ENCODE results near the gene ANKMY1.
"Not testable (repeated sequence)": the region's sequence is repeated elsewhere in the genome, so short reads cannot be mapped to it uniquely, and the experiment has no call there.

ANKMY1 gene

DNA sequence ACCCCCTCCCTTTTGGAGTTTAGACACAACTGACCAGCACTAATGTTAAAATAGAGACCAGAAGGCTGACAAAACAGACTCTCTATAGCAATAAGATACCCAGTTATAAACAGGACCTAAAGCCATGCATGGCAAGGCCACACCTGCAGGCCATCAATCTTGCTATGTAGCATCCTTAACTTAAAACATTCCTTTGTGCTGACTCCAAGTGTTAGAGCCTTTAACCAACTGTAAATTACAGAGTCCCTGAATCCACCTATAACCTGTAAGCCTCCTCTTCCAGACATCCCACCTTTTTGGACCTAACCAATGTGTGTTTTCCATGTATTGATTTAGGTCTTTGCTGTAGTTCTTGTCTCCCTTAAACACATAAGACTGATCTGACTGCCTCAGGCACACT is 17.9 kb downstream of the ANKMY1 start:
- intact Hi-C loops (cut with DNase I; ENCODE audit: low total_unique reads): no loop called here
- no peak for DNase-seq
- Histone ChIP-seq H3K27me3 (no peaks in the 10 kb centered on the region), H3K4me3 (no peak overlapping the region), H3K36me3 (peaks cover 6 to 38% (median 33%) of the 10 kb centered on the region in 3 donors), H3K9me3 (no peaks in the 10 kb centered on the region), H3K4me1 (no peaks in the 10 kb centered on the region), H3K27ac (no peak overlapping the region)
- TF ChIP-seq CTCF (IDR thresholded peaks at IDR 0.05): no peak

DNA sequence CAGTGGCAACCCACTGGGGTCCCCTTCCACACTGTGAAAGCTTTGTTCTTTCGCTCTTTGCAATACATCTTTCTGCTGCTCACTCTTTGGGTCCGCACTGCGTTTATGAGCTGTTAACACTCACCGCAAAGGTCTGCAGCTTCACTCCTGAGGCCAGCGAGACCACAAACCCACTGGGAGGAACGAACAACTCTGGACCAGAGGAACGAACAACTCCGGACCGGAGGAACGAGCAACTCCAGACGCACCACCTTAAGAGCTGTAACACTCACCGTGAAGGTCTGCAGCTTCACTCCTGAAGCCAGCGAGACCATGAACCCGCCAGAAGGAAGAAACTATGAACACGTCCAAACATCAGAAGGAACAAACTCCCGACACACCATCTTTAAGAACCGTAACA is 18.7 kb downstream of the ANKMY1 start:
- DNase-seq; H3K9me3 ChIP-seq; H3K4me3 ChIP-seq; intact Hi-C loops (cut with DNase I; ENCODE audit: low total_unique reads); H3K27me3 ChIP-seq; H3K4me1 ChIP-seq; H3K27ac ChIP-seq: not testable (repeated sequence)
- peaks cover 6 to 41% (median 38%) of the 10 kb centered on the region in 3 donors for H3K36me3 ChIP-seq

DNA sequence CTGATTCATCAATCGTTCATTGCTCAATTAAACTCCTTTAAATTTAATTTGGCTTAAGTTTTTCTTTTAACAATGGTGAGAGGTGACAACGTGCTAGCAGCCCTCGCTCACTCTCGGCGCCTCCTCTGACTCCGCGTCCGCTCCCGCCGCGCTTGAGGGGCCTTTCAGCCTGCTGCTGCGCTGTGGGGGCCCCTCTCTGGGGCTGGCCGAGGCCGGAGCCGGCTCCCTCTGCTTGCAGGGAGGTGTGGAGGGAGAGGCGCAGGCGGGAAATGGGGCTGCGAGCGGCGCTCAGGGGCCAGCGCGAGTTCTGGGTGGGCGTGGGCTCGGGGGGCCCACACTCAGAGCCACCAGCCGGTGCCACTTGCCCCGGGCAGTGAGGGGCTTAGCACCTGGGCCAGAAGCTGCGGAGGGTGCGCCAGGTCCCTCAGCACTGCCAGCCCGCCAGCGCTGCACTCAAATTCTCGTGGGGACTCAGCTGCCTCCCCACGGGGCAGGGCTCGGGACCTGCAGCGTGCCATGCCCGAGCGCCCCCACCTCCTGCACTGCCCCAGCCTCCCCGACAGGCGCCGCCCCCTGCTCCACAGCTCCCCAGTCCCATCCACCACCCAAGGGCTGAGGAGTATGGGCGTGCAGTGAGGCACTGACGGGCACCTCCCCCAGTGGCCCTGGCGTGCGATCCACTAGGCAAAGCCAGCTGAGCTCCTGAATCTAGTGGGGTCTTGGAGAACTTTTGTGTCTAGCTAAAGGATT is 19.6 kb downstream of the ANKMY1 start:
- Histone ChIP-seq H3K27ac (no peak overlapping the region), H3K9me3 (no peaks in the 10 kb centered on the region), H3K4me3 (no peak overlapping the region), H3K27me3 (no peaks in the 10 kb centered on the region), H3K4me1 (no peaks in the 10 kb centered on the region), H3K36me3 (peaks cover 6 to 43% (median 38%) of the 10 kb centered on the region in 3 donors)
- TF ChIP-seq CTCF (IDR thresholded peaks at IDR 0.05): no peak
- intact Hi-C loops (cut with DNase I; ENCODE audit: low total_unique reads): no loop called here
- no peak for DNase-seq

- H3K36me3 ChIP-seq: peaks cover 19 to 43% (median 27%) of the 10 kb centered on the region in 3 donors
- no peak for TF ChIP-seq CTCF (IDR thresholded peaks at IDR 0.05)
Measured at GRCh38 chr2:240532031-240532775, 25.6 kb downstream of the ANKMY1 start.

DNA sequence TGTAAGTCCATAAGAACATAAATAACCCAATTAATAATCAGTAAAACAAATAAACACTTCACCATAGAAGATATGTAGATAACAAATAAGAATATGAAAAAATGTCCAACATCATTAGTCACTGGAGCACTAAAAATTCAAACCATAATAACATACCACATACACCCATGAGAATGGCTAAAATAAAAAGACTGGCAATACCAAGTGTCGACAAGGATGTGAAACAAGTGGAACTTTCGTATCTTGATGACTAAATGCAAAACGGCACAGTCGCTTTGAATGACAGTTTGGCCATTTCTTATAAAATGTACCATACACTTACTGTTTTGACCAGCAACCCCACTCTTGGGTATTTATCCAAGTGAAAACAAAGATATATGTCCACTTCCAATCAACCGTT is 26.8 kb downstream of the ANKMY1 start:
- no peak overlapping the region for H3K27ac ChIP-seq
- H3K4me1 ChIP-seq: no peaks in the 10 kb centered on the region
- DNase-seq: no peak
- H3K9me3 ChIP-seq: peaks cover 0 to 23% (median 4%) of the 10 kb centered on the region in 3 donors
- H3K36me3 ChIP-seq: peaks cover 20 to 43% (median 36%) of the 10 kb centered on the region in 3 donors
- no peak overlapping the region for H3K4me3 ChIP-seq
- intact Hi-C loops (cut with DNase I; ENCODE audit: low total_unique reads): no loop called here
- no peaks in the 10 kb centered on the region for H3K27me3 ChIP-seq
- TF ChIP-seq CTCF (IDR thresholded peaks at IDR 0.05): no peak

More at GRCh38 chr2:240532031-240532775, 25.6 kb downstream of the ANKMY1 start:
- Histone ChIP-seq H3K9me3 (peaks cover 0 to 23% (median 4%) of the 10 kb centered on the region in 3 donors), H3K27me3 (no peaks in the 10 kb centered on the region), H3K4me3 (no peak overlapping the region), H3K4me1 (no peaks in the 10 kb centered on the region), H3K27ac (no peak overlapping the region)
- DNase-seq: no peak
- intact Hi-C loops (cut with DNase I; ENCODE audit: low total_unique reads): loop anchor here (1.0 kb wide), 1 partner anchor 46 kb away; no protein-coding TSS in a partner anchor

GRCh38 chr2:240530181-240530580 is 27.6 kb downstream of the ANKMY1 start:
- intact Hi-C loops (cut with DNase I; ENCODE audit: low total_unique reads): no loop called here
- no peak for TF ChIP-seq CTCF (IDR thresholded peaks at IDR 0.05)
- Histone ChIP-seq H3K36me3 (peaks cover 29 to 44% (median 43%) of the 10 kb centered on the region in 3 donors), H3K27me3 (no peaks in the 10 kb centered on the region), H3K27ac (no peak overlapping the region), H3K9me3 (peaks cover 0 to 23% (median 4%) of the 10 kb centered on the region in 3 donors), H3K4me1 (no peaks in the 10 kb centered on the region), H3K4me3 (no peak overlapping the region)
- no peak for DNase-seq
